ENCODE data around the gene PKDCC. TPM values are rescaled to one million over a fixed set of nuclear protein-coding genes. Genes with fewer than 3 reads are reported as not detected.

PKDCC gene
- polyA plus RNA-seq, 1 donor (not counting 4 experiments of a cell fraction or from before 2014, with no cell fraction given): not detected

- Histone ChIP-seq H3K27me3 (ENCODE audit: control insufficient read depth, extremely low read depth, insufficient read depth, low read length) (no peaks in the 10 kb centered on the region), H3K27ac (ENCODE audit: control insufficient read depth, insufficient read depth, low read length) (no peak overlapping the region), H3K4me3 (ENCODE audit: control insufficient read depth in 2 of 3, extremely low read depth in 1 of 3, insufficient read depth in 2 of 3, low read depth in 1 of 3, low read length in 3 of 3) (no peak overlapping the region), H4K20me1 (ENCODE audit: control insufficient read depth, extremely low read depth, insufficient read depth, low read length) (no peaks in the 10 kb centered on the region), H3K4me1 (ENCODE audit: control insufficient read depth, extremely low read depth, insufficient read depth, low read length) (peaks cover 11% of the 10 kb centered on the region), H3K36me3 (ENCODE audit: control insufficient read depth in 2 of 2, extremely low read depth in 1 of 2, insufficient read depth in 2 of 2, low read length in 2 of 2) (no peaks in the 10 kb centered on the region), H3K79me2 (ENCODE audit: control insufficient read depth, insufficient read depth, low read length) (no peaks in the 10 kb centered on the region), H2AFZ (ENCODE audit: control insufficient read depth, low read length) (no peak overlapping the region), H3K4me2 (ENCODE audit: control insufficient read depth, extremely low read depth, insufficient read depth, low read depth, low read length) (no peak overlapping the region), H3K9me3 (ENCODE audit: control insufficient read depth, low read depth, low read length) (peaks cover 2% of the 10 kb centered on the region), H3K9me1 (ENCODE audit: control insufficient read depth, extremely low read depth, insufficient read depth, low read length) (no peaks in the 10 kb centered on the region), H3K9ac (ENCODE audit: control insufficient read depth, extremely low read depth, insufficient read depth, low read length) (no peak overlapping the region)
- dilution Hi-C loops (cut with MboI; ENCODE audit: extremely low pct_ligation_motif_present, low sequenced_read_pairs): loop anchor here (25.0 kb wide), 1 partner anchor 235 kb away; no protein-coding TSS in a partner anchor
- FAIRE-seq (no peak), DNase-seq (ENCODE audit: low read depth, low spot score) (no peak)
- TF ChIP-seq, protein P1, sequence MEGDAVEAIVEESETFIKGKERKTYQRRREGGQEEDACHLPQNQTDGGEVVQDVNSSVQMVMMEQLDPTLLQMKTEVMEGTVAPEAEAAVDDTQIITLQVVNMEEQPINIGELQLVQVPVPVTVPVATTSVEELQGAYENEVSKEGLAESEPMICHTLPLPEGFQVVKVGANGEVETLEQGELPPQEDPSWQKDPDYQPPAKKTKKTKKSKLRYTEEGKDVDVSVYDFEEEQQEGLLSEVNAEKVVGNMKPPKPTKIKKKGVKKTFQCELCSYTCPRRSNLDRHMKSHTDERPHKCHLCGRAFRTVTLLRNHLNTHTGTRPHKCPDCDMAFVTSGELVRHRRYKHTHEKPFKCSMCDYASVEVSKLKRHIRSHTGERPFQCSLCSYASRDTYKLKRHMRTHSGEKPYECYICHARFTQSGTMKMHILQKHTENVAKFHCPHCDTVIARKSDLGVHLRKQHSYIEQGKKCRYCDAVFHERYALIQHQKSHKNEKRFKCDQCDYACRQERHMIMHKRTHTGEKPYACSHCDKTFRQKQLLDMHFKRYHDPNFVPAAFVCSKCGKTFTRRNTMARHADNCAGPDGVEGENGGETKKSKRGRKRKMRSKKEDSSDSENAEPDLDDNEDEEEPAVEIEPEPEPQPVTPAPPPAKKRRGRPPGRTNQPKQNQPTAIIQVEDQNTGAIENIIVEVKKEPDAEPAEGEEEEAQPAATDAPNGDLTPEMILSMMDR (optimal IDR thresholded peaks at IDR 0.05 in 1 of 3, IDR thresholded peaks at IDR 0.05 in 1 of 3, conservative IDR thresholded peaks at IDR 0.05 in 1 of 3; ENCODE audit: extremely low read depth in 1 of 3, insufficient read depth in 2 of 3, low read length in 3 of 3): no peak
- TF ChIP-seq EZH2 (IDR thresholded peaks at IDR 0.05; ENCODE audit: low read length): no peak
Observed at GRCh38 chr2:42096869-42097591, 49.2 kb downstream of the PKDCC start.

DNA sequence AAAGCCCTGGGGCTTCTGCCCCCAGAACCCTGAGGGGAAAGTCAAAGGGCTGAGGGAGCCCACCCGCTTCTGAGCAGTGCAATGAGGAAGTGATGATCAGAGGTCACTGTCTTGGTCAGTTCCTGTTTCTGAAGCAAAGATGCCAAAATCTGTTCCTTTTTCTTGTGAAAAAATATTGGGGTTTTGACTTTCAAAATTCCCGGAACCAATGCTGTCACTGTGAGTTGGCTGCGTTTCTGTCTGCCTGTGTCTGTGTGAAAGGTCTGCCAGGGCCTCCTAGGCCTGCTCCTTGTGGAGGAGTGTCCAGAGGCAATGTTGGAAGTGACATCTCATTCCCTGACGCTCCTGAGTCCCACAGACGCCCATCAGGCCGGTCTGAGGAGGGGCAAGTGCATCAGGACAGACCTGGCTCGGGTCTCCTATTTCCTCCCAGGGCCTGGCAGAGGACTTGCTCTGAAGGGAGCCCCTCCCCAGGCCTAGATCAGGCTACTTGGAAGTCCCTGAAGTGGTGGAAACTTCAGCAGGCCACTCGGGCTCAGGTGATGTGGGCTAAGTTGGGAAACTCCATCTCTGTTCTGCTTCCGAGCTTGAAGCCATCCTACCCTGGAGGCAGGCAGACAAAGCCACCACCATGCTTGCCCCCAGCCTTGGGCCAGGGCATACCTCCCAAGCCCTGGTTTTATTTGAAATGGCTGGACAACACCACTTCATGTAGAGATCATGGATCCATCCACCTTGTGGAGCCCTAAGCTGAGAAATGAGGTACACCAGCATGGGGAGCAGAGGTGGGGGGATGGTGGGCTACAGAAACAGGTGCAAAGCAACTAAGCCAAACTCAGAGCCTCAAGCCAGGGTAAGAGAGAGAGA, 51.0 kb downstream of the PKDCC start:
- FAIRE-seq: no peak
- Histone ChIP-seq H2AFZ (ENCODE audit: control insufficient read depth, low read length) (no peak overlapping the region), H3K9me3 (ENCODE audit: control insufficient read depth, low read depth, low read length) (peaks cover 2% of the 10 kb centered on the region), H3K4me2 (ENCODE audit: control insufficient read depth, extremely low read depth, insufficient read depth, low read depth, low read length) (no peak overlapping the region), H3K36me3 (ENCODE audit: control insufficient read depth in 2 of 2, extremely low read depth in 1 of 2, insufficient read depth in 2 of 2, low read length in 2 of 2) (no peaks in the 10 kb centered on the region), H3K27ac (ENCODE audit: control insufficient read depth, insufficient read depth, low read length) (no peak overlapping the region), H3K4me3 (ENCODE audit: control insufficient read depth in 2 of 3, extremely low read depth in 1 of 3, insufficient read depth in 2 of 3, low read depth in 1 of 3, low read length in 3 of 3) (no peak overlapping the region), H3K27me3 (ENCODE audit: control insufficient read depth, extremely low read depth, insufficient read depth, low read length) (no peaks in the 10 kb centered on the region), H3K79me2 (ENCODE audit: control insufficient read depth, insufficient read depth, low read length) (no peaks in the 10 kb centered on the region), H3K4me1 (ENCODE audit: control insufficient read depth, extremely low read depth, insufficient read depth, low read length) (peaks cover 7% of the 10 kb centered on the region), H4K20me1 (ENCODE audit: control insufficient read depth, extremely low read depth, insufficient read depth, low read length) (no peaks in the 10 kb centered on the region), H3K9me1 (ENCODE audit: control insufficient read depth, extremely low read depth, insufficient read depth, low read length) (no peaks in the 10 kb centered on the region), H3K9ac (ENCODE audit: control insufficient read depth, extremely low read depth, insufficient read depth, low read length) (no peak overlapping the region)
- dilution Hi-C loops (cut with MboI; ENCODE audit: extremely low pct_ligation_motif_present, low sequenced_read_pairs): loop anchor here (25.0 kb wide), 1 partner anchor 237 kb away; no protein-coding TSS in a partner anchor
- no peak for DNase-seq (ENCODE audit: low read depth, low spot score)
- TF ChIP-seq EZH2 (IDR thresholded peaks at IDR 0.05; ENCODE audit: low read length): no peak
- TF ChIP-seq, protein P1 (optimal IDR thresholded peaks at IDR 0.05 in 1 of 3, IDR thresholded peaks at IDR 0.05 in 1 of 3, conservative IDR thresholded peaks at IDR 0.05 in 1 of 3; ENCODE audit: extremely low read depth in 1 of 3, insufficient read depth in 2 of 3, low read length in 3 of 3): no peak

Measured in keratinocyte (primary cell).